Measurements from ENCODE around the gene ATXN7L1. TPM values are rescaled to one million over a fixed set of nuclear protein-coding genes. Genes with fewer than 3 reads are reported as not detected.

The ATXN7L1 gene
- total RNA-seq, 3 donors from 2014 or later (not counting 1 experiment from before 2014, with no cell fraction given), result 37.5 to 48.6 (median 47.9) TPM

DNA sequence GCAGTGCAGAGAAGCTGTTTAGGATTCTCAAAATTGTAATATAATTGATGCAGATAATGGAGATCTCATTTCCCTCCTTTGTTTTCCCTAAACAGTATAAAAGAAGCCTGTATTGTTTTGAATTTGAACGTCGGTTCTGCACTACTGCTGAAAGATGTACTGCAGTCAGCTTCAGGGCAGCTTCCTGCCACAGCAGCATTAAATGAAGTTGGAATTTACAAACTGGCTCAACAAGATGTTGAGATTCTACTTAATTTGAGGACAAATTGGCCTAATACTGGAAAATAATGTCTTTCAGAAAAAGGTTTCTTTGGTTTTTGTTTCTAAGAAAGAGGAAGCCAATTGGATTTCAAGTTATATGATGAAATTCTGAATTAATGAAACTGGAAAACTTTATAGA, 309.4 kb downstream of the ATXN7L1 start:
- 93% methylated on average over 2 of the region's 2 CpGs for WGBS (ENCODE audit: insufficient coverage)
- no peaks in the 10 kb centered on the region for H3K27me3 Mint-ChIP-seq (ENCODE audit: low read depth in 2 of 2)
- Histone ChIP-seq H3K4me1 (ENCODE audit: control insufficient read depth, insufficient read depth, low read length) (no peaks in the 10 kb centered on the region), H3K27ac (ENCODE audit: low read length) (no peak overlapping the region), H3K9me3 (ENCODE audit: control insufficient read depth, insufficient read depth, low read length) (no peaks in the 10 kb centered on the region), H3K4me3 (ENCODE audit: low read length) (no peak overlapping the region), H3K36me3 (ENCODE audit: control insufficient read depth, insufficient read depth, low read length) (peaks cover 42% of the 10 kb centered on the region), H3K27me3 (ENCODE audit: control insufficient read depth, insufficient read depth, low read length) (no peaks in the 10 kb centered on the region)
- TF ChIP-seq, protein P1, sequence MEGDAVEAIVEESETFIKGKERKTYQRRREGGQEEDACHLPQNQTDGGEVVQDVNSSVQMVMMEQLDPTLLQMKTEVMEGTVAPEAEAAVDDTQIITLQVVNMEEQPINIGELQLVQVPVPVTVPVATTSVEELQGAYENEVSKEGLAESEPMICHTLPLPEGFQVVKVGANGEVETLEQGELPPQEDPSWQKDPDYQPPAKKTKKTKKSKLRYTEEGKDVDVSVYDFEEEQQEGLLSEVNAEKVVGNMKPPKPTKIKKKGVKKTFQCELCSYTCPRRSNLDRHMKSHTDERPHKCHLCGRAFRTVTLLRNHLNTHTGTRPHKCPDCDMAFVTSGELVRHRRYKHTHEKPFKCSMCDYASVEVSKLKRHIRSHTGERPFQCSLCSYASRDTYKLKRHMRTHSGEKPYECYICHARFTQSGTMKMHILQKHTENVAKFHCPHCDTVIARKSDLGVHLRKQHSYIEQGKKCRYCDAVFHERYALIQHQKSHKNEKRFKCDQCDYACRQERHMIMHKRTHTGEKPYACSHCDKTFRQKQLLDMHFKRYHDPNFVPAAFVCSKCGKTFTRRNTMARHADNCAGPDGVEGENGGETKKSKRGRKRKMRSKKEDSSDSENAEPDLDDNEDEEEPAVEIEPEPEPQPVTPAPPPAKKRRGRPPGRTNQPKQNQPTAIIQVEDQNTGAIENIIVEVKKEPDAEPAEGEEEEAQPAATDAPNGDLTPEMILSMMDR (IDR thresholded peaks at IDR 0.05), result no peak
- ATAC-seq (no peak), DNase-seq (no peak)
- no peaks in the 10 kb centered on the region for H3K4me1 Mint-ChIP-seq
- intact Hi-C loops (cut with micrococcal nuclease), result no loop called here
- H3K27ac Mint-ChIP-seq, result no peak overlapping the region
- no peaks in the 10 kb centered on the region for H3K9me3 Mint-ChIP-seq
- H3K36me3 Mint-ChIP-seq, result peaks cover 11% of the 10 kb centered on the region
- no peak overlapping the region for H3K4me3 Mint-ChIP-seq

- H3K27ac Mint-ChIP-seq, result no peak overlapping the region
- peaks cover 45% of the 10 kb centered on the region for H3K36me3 ChIP-seq (ENCODE audit: control insufficient read depth, insufficient read depth, low read length)
- no peaks in the 10 kb centered on the region for H3K27me3 Mint-ChIP-seq (ENCODE audit: low read depth in 2 of 2)
- WGBS (ENCODE audit: insufficient coverage), result 99% methylated on average over 4 of the region's 4 CpGs
- H3K9me3 ChIP-seq (ENCODE audit: control insufficient read depth, insufficient read depth, low read length), result no peaks in the 10 kb centered on the region
- no peak for DNase-seq
- no peaks in the 10 kb centered on the region for H3K27me3 ChIP-seq (ENCODE audit: control insufficient read depth, insufficient read depth, low read length)
- ATAC-seq, result no peak
- no peak overlapping the region for H3K27ac ChIP-seq (ENCODE audit: low read length)
- no peaks in the 10 kb centered on the region for H3K4me1 ChIP-seq (ENCODE audit: control insufficient read depth, insufficient read depth, low read length)
- no peak overlapping the region for H3K4me3 Mint-ChIP-seq
- H3K4me1 Mint-ChIP-seq, result no peaks in the 10 kb centered on the region
- H3K36me3 Mint-ChIP-seq, result peaks cover 11% of the 10 kb centered on the region
- H3K9me3 Mint-ChIP-seq, result no peaks in the 10 kb centered on the region
- H3K4me3 ChIP-seq (ENCODE audit: low read length), result no peak overlapping the region
- TF ChIP-seq, protein P1 (IDR thresholded peaks at IDR 0.05), result no peak
- intact Hi-C loops (cut with micrococcal nuclease), result no loop called here
Measured at GRCh38 chr7:105565190-105565589, 311.2 kb downstream of the ATXN7L1 start.

DNA sequence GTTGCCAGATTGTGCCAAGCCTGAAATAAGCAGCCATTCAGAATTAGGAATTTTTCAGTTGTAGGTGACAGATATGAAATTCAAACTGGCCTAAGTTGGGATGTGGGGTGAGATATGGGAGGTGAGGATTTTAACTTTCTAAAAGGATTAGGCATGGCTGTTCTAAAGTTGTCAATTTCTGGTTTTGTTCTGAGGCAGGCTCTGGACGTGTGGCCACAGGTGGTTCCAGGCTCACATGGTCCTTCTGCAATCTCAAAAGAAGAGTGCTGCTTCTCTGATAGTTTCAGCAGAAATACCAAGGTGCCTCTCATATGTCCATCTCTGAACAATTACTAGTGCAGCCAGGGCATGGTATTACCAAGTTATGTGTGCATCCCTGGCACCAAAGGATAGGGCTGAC, 316.5 kb downstream of the ATXN7L1 start:
- H3K27me3 Mint-ChIP-seq (ENCODE audit: low read depth in 2 of 2), result no peaks in the 10 kb centered on the region
- peaks cover 7% of the 10 kb centered on the region for H3K36me3 Mint-ChIP-seq
- H3K4me1 Mint-ChIP-seq, result no peaks in the 10 kb centered on the region
- no peaks in the 10 kb centered on the region for H3K4me1 ChIP-seq (ENCODE audit: control insufficient read depth, insufficient read depth, low read length)
- no peaks in the 10 kb centered on the region for H3K9me3 ChIP-seq (ENCODE audit: control insufficient read depth, insufficient read depth, low read length)
- TF ChIP-seq, protein P1 (IDR thresholded peaks at IDR 0.05), result no peak
- H3K9me3 Mint-ChIP-seq, result no peaks in the 10 kb centered on the region
- 90% methylated on average over 1 of the region's 1 CpG for WGBS (ENCODE audit: insufficient coverage)
- no peak overlapping the region for H3K27ac ChIP-seq (ENCODE audit: low read length)
- no peak overlapping the region for H3K4me3 Mint-ChIP-seq
- H3K27me3 ChIP-seq (ENCODE audit: control insufficient read depth, insufficient read depth, low read length), result no peaks in the 10 kb centered on the region
- peaks cover 52% of the 10 kb centered on the region for H3K36me3 ChIP-seq (ENCODE audit: control insufficient read depth, insufficient read depth, low read length)
- ATAC-seq (no peak), DNase-seq (no peak)
- intact Hi-C loops (cut with micrococcal nuclease), result no loop called here
- H3K27ac Mint-ChIP-seq, result no peak overlapping the region
- no peak overlapping the region for H3K4me3 ChIP-seq (ENCODE audit: low read length)

Other genes starting within 250 kb of the ATXN7L1 start
- gene CDHR3, start 86.7 kb upstream of the ATXN7L1 start, total RNA-seq, result 10 to 100 TPM in 2 of 3 donors, 1 to 10 TPM in 1; 9.2 to 12.4 (median 10.2) TPM
- 10 to 100 TPM; 13.1 to 22.2 (median 14.9) TPM for gene SYPL1, start 235.7 kb upstream of the ATXN7L1 start, total RNA-seq

Measured in natural killer cell (primary cell).